HEK293 (cell line): ENCODE data around the gene PAPLN.

Source experiments
- CTCF ChIA-PET: fragments of 350-600 bp; formaldehyde crosslinking; extraction: SDS; loops from one replicate; lab custom pipeline; 2021; ENCODE audit warnings: antibody characterized with exemption; lab: Yijun Ruan, JAX
- POLR2A ChIA-PET: fragments of 300-600 bp; formaldehyde crosslinking; extraction: SDS; loops from one replicate; lab custom pipeline; 2020; ENCODE audit warnings: antibody characterized with exemption, inconsistent platforms; lab: Yijun Ruan, JAX
- H3K27ac ChIP-seq: fragments of 200-500 bp; sonication (Bioruptor generic); 2 replicates; pipeline ENCODE4 v1.5.1; 2014; ENCODE audit warnings: low read depth, low read length, control low read depth, inconsistent platforms; ENCODE audit errors: extremely low read depth
- H3K36me3 ChIP-seq, 2 experiments: fragments of 200-500 bp in 1 of 2; sonication (Bioruptor generic) in 1 of 2; 1 replicate in 1 of 2; 2 replicates in 1 of 2; pipeline ENCODE4 v1.5.1; 2014 to 2017; ENCODE audit warnings: inconsistent platforms in 2 of 2, low read length in 2 of 2; ENCODE audit not compliant: control insufficient read depth in 2 of 2, insufficient read depth in 1 of 2
- H3K4me1 ChIP-seq: fragments of 200-500 bp; sonication (Bioruptor generic); 2 replicates; pipeline ENCODE4 v1.5.1; 2014; ENCODE audit warnings: mild to moderate bottlenecking, low read length, inconsistent platforms; ENCODE audit not compliant: control insufficient read depth, insufficient read depth
- H3K4me3 ChIP-seq: 2 replicates; pipeline ENCODE4 v1.5.1; 2011; ENCODE audit warnings: low read depth, mild to moderate bottlenecking, control low read depth, low read length, moderate library complexity
- H3K9me3 ChIP-seq: fragments of 200-500 bp; sonication (Bioruptor generic); 2 replicates; pipeline ENCODE4 v1.5.1; 2014; ENCODE audit warnings: low read depth, low read length, inconsistent platforms; ENCODE audit not compliant: control insufficient read depth, insufficient read depth
- EGR2 ChIP-seq: fragments of 450-650 bp; formaldehyde crosslinking; IDR thresholded peaks from 2 replicates; pipeline ENCODE4 v1.5.1; 2016; ENCODE audit warnings: low read depth, missing biosample characterization, missing genetic modification characterization
- GLIS1 ChIP-seq: fragments of 450-650 bp; formaldehyde crosslinking; IDR thresholded peaks from 2 replicates; pipeline ENCODE4 v1.5.1; 2016; ENCODE audit warnings: missing biosample characterization, missing genetic modification characterization
- GLIS2 ChIP-seq: fragments of 450-650 bp; formaldehyde crosslinking; IDR thresholded peaks from 2 replicates; pipeline ENCODE4 v1.5.1; 2016; ENCODE audit warnings: missing biosample characterization, missing genetic modification characterization
- IKZF3 ChIP-seq: fragments of 450-650 bp; IDR thresholded peaks from 2 replicates; pipeline ENCODE4 v1.5.0; 2018; ENCODE audit warnings: missing biosample characterization, mild to moderate bottlenecking, missing genetic modification characterization, moderate library complexity
- KLF17 ChIP-seq: fragments of 450-650 bp; formaldehyde crosslinking; IDR thresholded peaks from 2 replicates; pipeline ENCODE4 v1.5.1; 2016; ENCODE audit warnings: missing biosample characterization, missing genetic modification characterization
- KLF7 ChIP-seq: fragments of 450-650 bp; formaldehyde crosslinking; IDR thresholded peaks from 2 replicates; pipeline ENCODE4 v1.5.1; 2016; ENCODE audit warnings: missing biosample characterization, missing genetic modification characterization, borderline replicate concordance
- OSR2 ChIP-seq: fragments of 450-650 bp; formaldehyde crosslinking; IDR thresholded peaks from 2 replicates; pipeline ENCODE4 v1.5.1; 2016; ENCODE audit warnings: missing biosample characterization, missing genetic modification characterization
- REPIN1 ChIP-seq: fragments of 450-650 bp; formaldehyde crosslinking; IDR thresholded peaks from 2 replicates; pipeline ENCODE4 v1.5.1; 2017; ENCODE audit warnings: missing biosample characterization, missing genetic modification characterization, low read depth
- SP7 ChIP-seq: fragments of 450-650 bp; formaldehyde crosslinking; IDR thresholded peaks from 2 replicates; pipeline ENCODE4 v1.5.1; 2016; ENCODE audit warnings: missing biosample characterization, missing genetic modification characterization
- TCF7L2 ChIP-seq: IDR thresholded peaks from 2 replicates; pipeline ENCODE4 v1.6.1; 2011; ENCODE audit warnings: low read depth, mild to moderate bottlenecking, inconsistent platforms, low read length, moderate library complexity, borderline replicate concordance
- WT1 ChIP-seq: fragments of 450-650 bp; formaldehyde crosslinking; IDR thresholded peaks from 2 replicates; pipeline ENCODE4 v1.5.1; 2016; ENCODE audit warnings: missing biosample characterization, missing genetic modification characterization
- ZBTB20 ChIP-seq: fragments of 450-650 bp; formaldehyde crosslinking; IDR thresholded peaks from 2 replicates; pipeline ENCODE4 v1.5.1; 2016; ENCODE audit warnings: missing biosample characterization, missing genetic modification characterization
- ZEB2 ChIP-seq: fragments of 450-650 bp; formaldehyde crosslinking; IDR thresholded peaks from 2 replicates; pipeline ENCODE4 v1.5.1; 2016; ENCODE audit warnings: missing biosample characterization, missing genetic modification characterization
- ZFHX2 ChIP-seq: fragments of 450-650 bp; formaldehyde crosslinking; conservative IDR thresholded peaks from 2 replicates; pipeline ENCODE4 v1.5.1; 2016; ENCODE audit warnings: missing biosample characterization, missing genetic modification characterization
- ZFP69B ChIP-seq: fragments of 450-650 bp; formaldehyde crosslinking; IDR thresholded peaks from 2 replicates; pipeline ENCODE4 v1.5.1; 2016; ENCODE audit warnings: missing biosample characterization, missing genetic modification characterization
- ZIC2 ChIP-seq: fragments of 450-650 bp; formaldehyde crosslinking; IDR thresholded peaks from 2 replicates; pipeline ENCODE4 v1.5.1; 2016; ENCODE audit warnings: missing biosample characterization, missing genetic modification characterization
- ZNF10 ChIP-seq: fragments of 450-650 bp; formaldehyde crosslinking; IDR thresholded peaks from 2 replicates; pipeline ENCODE4 v1.5.1; 2017; ENCODE audit warnings: missing biosample characterization, missing genetic modification characterization
- ZNF133 ChIP-seq: fragments of 450-650 bp; formaldehyde crosslinking; IDR thresholded peaks from 2 replicates; pipeline ENCODE4 v1.5.1; 2016; ENCODE audit warnings: missing biosample characterization, missing genetic modification characterization
- ZNF341 ChIP-seq: fragments of 450-650 bp; formaldehyde crosslinking; IDR thresholded peaks from 2 replicates; pipeline ENCODE4; 2016; ENCODE audit warnings: low read depth, missing biosample characterization, missing genetic modification characterization
- ZNF366 ChIP-seq: fragments of 450-650 bp; formaldehyde crosslinking; conservative IDR thresholded peaks from 2 replicates; pipeline ENCODE4 v1.5.1; 2016; ENCODE audit warnings: missing biosample characterization, missing genetic modification characterization
- ZNF449 ChIP-seq: fragments of 450-650 bp; formaldehyde crosslinking; IDR thresholded peaks from 2 replicates; pipeline ENCODE4 v1.5.1; 2017; ENCODE audit warnings: missing biosample characterization, mild to moderate bottlenecking, missing genetic modification characterization, moderate library complexity
- ZNF48 ChIP-seq: fragments of 450-650 bp; formaldehyde crosslinking; IDR thresholded peaks from 2 replicates; pipeline ENCODE4 v1.5.1; 2016; ENCODE audit warnings: missing biosample characterization, missing genetic modification characterization
- ZNF521 ChIP-seq: fragments of 450-650 bp; formaldehyde crosslinking; IDR thresholded peaks from 2 replicates; pipeline ENCODE4 v1.5.1; 2017; ENCODE audit warnings: missing biosample characterization, mild to moderate bottlenecking, missing genetic modification characterization
- ZNF529 ChIP-seq: fragments of 450-650 bp; formaldehyde crosslinking; IDR thresholded peaks from 2 replicates; pipeline ENCODE4 v1.5.1; 2017; ENCODE audit warnings: missing genetic modification characterization, missing biosample characterization; ENCODE audit not compliant: insufficient replicate concordance
- ZNF670 ChIP-seq: fragments of 450-650 bp; formaldehyde crosslinking; IDR thresholded peaks from 2 replicates; pipeline ENCODE4 v1.5.1; 2016; ENCODE audit warnings: missing biosample characterization, missing genetic modification characterization, low read depth
- ZNF76 ChIP-seq: fragments of 450-650 bp; formaldehyde crosslinking; IDR thresholded peaks from 2 replicates; pipeline ENCODE4; 2016; ENCODE audit warnings: low read depth, missing biosample characterization, missing genetic modification characterization, borderline replicate concordance
- TF ChIP-seq, protein P1 (sequence below): fragments of 450-650 bp; formaldehyde crosslinking; IDR thresholded peaks from 2 replicates; pipeline ENCODE4 v1.5.1; 2017; ENCODE audit warnings: missing biosample characterization, missing genetic modification characterization
- TF ChIP-seq, protein P2 (sequence below): fragments of 450-650 bp; formaldehyde crosslinking; IDR thresholded peaks from 2 replicates; pipeline ENCODE4 v1.5.1; 2016; ENCODE audit warnings: missing biosample characterization, missing genetic modification characterization
- TF ChIP-seq, protein P3 (sequence below): fragments of 450-650 bp; formaldehyde crosslinking; IDR thresholded peaks from 2 replicates; pipeline ENCODE4 v1.5.1; 2016; ENCODE audit warnings: missing biosample characterization, missing genetic modification characterization

PAPLN gene

DNA sequence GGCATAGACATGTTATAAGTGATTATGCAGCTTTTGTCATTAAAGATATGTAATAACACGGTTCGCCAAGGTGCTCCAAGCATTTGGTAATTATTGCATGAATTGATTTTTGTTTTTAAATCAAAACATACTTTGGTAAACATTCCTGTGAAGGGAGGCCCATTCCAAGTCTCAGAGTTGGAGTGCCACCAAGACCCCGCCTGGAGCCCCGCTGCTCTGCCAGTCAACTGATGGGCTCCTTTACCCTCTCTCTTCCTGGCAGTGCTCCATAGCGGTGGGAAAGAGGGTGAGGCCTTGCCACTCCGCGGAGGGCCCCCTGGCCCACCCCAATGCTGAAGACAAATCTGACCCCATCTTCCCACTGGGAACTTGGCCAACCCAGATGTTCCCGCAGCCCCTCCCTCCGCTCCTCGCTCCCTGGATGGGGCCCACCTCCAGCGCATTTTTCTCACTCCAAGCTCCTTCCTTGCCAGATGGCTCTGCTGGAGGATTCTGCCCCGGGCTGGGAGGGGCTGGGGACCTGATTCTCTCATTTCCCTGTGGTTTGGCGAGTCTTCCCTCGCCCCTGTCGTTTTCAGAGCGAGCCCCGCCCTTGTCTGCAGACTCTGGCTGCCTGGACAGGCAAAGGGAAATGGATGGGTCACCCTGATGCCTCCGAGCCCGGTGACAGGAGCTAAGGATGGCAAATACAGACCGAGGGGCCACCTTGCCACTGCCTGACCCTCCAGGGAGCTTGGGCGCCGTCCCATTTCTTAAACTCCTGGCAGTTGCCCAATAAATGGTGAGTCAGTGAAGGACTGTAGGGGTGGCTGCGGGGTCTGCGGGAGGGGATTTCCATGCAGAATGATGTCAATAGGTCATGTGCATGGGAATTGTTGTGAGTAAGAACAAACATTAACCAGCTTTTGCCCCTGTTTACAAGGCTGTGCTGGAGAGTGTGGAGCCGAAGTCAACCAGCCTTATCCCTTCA is 9.2 kb upstream of the PAPLN start:
- CTCF ChIA-PET, result interaction anchor here (1.0 kb wide), 1 partner anchor 9 kb away, joined by 3 read pairs; no protein-coding TSS in a partner anchor
- TF ChIP-seq ZNF521 (no peak), SP7 (tag by site-specific recombination) (0 out of 2 replicates have a peak, but pooled peaks have one; percentile 20), ZNF76 (tag by site-specific recombination) (no peak), WT1 (no peak), ZNF670 (tag by site-specific recombination) (no peak), ZNF366 (tag by site-specific recombination) (0 out of 2 replicates have a peak, but pooled peaks have one; percentile 24), GLIS1 (tag by site-specific recombination) (peak; percentile 89), KLF7 (tag by site-specific recombination) (no peak), ZFHX2 (tag by site-specific recombination) (0 out of 2 replicates have a peak, but pooled peaks have one; percentile 14), ZNF48 (tag by site-specific recombination) (no peak), ZNF449 (tag by site-specific recombination) (no peak), ZFP69B (tag by site-specific recombination) (peak; percentile 93), EGR2 (no peak), ZNF529 (tag by site-specific recombination) (no peak), IKZF3 (tag by site-specific recombination) (no peak), ZNF10 (tag by site-specific recombination) (no peak), ZBTB20 (tag by site-specific recombination) (peak; percentile 84), OSR2 (tag by site-specific recombination) (no peak), ZNF133 (tag by site-specific recombination) (no peak), ZEB2 (tag by site-specific recombination) (0 out of 2 replicates have a peak, but pooled peaks have one; percentile 29), GLIS2 (tag by site-specific recombination) (0 out of 2 replicates have a peak, but pooled peaks have one; percentile 34), TCF7L2 (no peak), REPIN1 (tag by site-specific recombination) (no peak), ZIC2 (tag by site-specific recombination) (peak; percentile 21; the same call in 1 of the 2 replicates), KLF17 (0 out of 2 replicates have a peak, but pooled peaks have one; percentile 14), ZNF341 (tag by site-specific recombination) (0 out of 2 replicates have a peak, but pooled peaks have one; percentile 26)
- TF ChIP-seq, protein P1, sequence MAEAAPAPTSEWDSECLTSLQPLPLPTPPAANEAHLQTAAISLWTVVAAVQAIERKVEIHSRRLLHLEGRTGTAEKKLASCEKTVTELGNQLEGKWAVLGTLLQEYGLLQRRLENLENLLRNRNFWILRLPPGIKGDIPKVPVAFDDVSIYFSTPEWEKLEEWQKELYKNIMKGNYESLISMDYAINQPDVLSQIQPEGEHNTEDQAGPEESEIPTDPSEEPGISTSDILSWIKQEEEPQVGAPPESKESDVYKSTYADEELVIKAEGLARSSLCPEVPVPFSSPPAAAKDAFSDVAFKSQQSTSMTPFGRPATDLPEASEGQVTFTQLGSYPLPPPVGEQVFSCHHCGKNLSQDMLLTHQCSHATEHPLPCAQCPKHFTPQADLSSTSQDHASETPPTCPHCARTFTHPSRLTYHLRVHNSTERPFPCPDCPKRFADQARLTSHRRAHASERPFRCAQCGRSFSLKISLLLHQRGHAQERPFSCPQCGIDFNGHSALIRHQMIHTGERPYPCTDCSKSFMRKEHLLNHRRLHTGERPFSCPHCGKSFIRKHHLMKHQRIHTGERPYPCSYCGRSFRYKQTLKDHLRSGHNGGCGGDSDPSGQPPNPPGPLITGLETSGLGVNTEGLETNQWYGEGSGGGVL (tag by site-specific recombination), result no peak
- TF ChIP-seq, protein P2, sequence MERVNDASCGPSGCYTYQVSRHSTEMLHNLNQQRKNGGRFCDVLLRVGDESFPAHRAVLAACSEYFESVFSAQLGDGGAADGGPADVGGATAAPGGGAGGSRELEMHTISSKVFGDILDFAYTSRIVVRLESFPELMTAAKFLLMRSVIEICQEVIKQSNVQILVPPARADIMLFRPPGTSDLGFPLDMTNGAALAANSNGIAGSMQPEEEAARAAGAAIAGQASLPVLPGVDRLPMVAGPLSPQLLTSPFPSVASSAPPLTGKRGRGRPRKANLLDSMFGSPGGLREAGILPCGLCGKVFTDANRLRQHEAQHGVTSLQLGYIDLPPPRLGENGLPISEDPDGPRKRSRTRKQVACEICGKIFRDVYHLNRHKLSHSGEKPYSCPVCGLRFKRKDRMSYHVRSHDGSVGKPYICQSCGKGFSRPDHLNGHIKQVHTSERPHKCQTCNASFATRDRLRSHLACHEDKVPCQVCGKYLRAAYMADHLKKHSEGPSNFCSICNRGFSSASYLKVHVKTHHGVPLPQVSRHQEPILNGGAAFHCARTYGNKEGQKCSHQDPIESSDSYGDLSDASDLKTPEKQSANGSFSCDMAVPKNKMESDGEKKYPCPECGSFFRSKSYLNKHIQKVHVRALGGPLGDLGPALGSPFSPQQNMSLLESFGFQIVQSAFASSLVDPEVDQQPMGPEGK (tag by site-specific recombination), result peak; percentile 44; the same call in 1 of the 2 replicates
- TF ChIP-seq, protein P3, sequence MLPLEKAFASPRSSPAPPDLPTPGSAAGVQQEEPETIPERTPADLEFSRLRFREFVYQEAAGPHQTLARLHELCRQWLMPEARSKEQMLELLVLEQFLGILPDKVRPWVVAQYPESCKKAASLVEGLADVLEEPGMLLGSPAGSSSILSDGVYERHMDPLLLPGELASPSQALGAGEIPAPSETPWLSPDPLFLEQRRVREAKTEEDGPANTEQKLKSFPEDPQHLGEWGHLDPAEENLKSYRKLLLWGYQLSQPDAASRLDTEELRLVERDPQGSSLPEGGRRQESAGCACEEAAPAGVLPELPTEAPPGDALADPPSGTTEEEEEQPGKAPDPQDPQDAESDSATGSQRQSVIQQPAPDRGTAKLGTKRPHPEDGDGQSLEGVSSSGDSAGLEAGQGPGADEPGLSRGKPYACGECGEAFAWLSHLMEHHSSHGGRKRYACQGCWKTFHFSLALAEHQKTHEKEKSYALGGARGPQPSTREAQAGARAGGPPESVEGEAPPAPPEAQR (tag by site-specific recombination), result no peak

More for the DNA sequence above, 9.2 kb upstream of the PAPLN start:
- Histone ChIP-seq H3K9me3 (no peaks in the 10 kb centered on the region), H3K4me3 (peak overlapping the region; percentile 22), H3K27ac (peak overlapping the region; percentile 30; the same call in 1 of the 2 replicates), H3K4me1 (peaks cover 13% of the 10 kb centered on the region), H3K36me3 (peaks cover 0 to 3% of the 10 kb centered on the region in 2 experiments; a peak in 1 of 3 replicates)
- POLR2A ChIA-PET, result interaction anchor here (0.5 kb wide), 1 partner anchor 32 kb away, joined by 3 read pairs; no protein-coding TSS in a partner anchor
